GM12878 (cell line): Measurements from ENCODE around the gene DTNA. TPM values are rescaled to one million over a fixed set of nuclear protein-coding genes. Genes with fewer than 3 reads are reported as not detected.

Source experiments
- ATAC-seq: fragments of 200-7000 bp; cut with Tn5 transposase; 3 replicates; pipeline ENCODE4 v1.9.1; 2020; ENCODE audit warnings: mild to moderate bottlenecking, moderate library complexity
- BruUV-seq: library from RNA; stranded (reverse); fragments of 400-500 nt; replicated peaks from 2 replicates; lab custom pipeline; 2021; lab: Mats Ljungman, UMichigan
- CTCF ChIA-PET: fragments of 300-600 bp; sonication (Branson Sonifier 250); formaldehyde crosslinking; extraction: SDS; loops from one replicate; lab custom pipeline; 2021; ENCODE audit warnings: inconsistent platforms; lab: Yijun Ruan, JAX
- POLR2A ChIA-PET: fragments of 350-600 bp; formaldehyde crosslinking; extraction: SDS; loops from one replicate; lab custom pipeline; 2021; ENCODE audit warnings: inconsistent platforms; lab: Charles Lee
- RAD21 ChIA-PET: fragments of 300-600 bp; sonication (Branson Sonifier 250); formaldehyde crosslinking; loops from one replicate; lab custom pipeline; 2023; ENCODE audit warnings: antibody characterized with exemption; ENCODE audit not compliant: unreplicated experiment; lab: Charles Lee
- SMC1A ChIA-PET: fragments of 300-600 bp; sonication (Branson Sonifier 250); formaldehyde crosslinking; loops from one replicate; lab custom pipeline; 2023; ENCODE audit not compliant: unreplicated experiment, uncharacterized antibody; lab: Charles Lee
- DNase-seq: peaks from one replicate; pipeline ENCODE4 v3.0.0-alpha.2; 2011; ENCODE audit warnings: low read depth, low spot score
- FAIRE-seq: peaks from 3 replicates; lab custom pipeline; 2011; peaks lifted over from hg19 to GRCh38; lab: Jason Lieb, UNC
- H2AFZ ChIP-seq: 2 replicates; pipeline ENCODE4 v1.6.0; 2011; ENCODE audit warnings: low read depth, low read length, control low read depth; ENCODE audit not compliant: control insufficient read depth
- H3K27ac ChIP-seq: 2 replicates; pipeline ENCODE4 v1.5.1; 2011; ENCODE audit warnings: control low read depth; ENCODE audit not compliant: control insufficient read depth, insufficient read depth
- H3K27me3 ChIP-seq, 2 experiments: replicated peaks in 1 of 2; 2 replicates each; pipeline versions ENCODE4 v1.6.0 to v1.6.1; 2011; ENCODE audit warnings: low read length in 1 of 2; ENCODE audit not compliant: control insufficient read depth in 2 of 2, insufficient read depth in 2 of 2
- H3K36me3 ChIP-seq, 2 experiments: 2 replicates each; pipeline ENCODE4 v1.5.1; 2011; ENCODE audit warnings: low read length in 1 of 2; ENCODE audit not compliant: control insufficient read depth in 2 of 2, insufficient read depth in 2 of 2
- H3K4me1 ChIP-seq: 2 replicates; pipeline ENCODE4 v1.6.1; 2011; ENCODE audit warnings: mild to moderate bottlenecking, low read length, moderate library complexity, mixed read lengths; ENCODE audit not compliant: control insufficient read depth, insufficient read depth
- H3K4me2 ChIP-seq: 2 replicates; pipeline ENCODE4 v1.6.0; 2011; ENCODE audit warnings: control low read depth; ENCODE audit not compliant: control insufficient read depth, insufficient read depth
- H3K4me3 ChIP-seq: fragments of 200-600 bp; sonication (generic); 2 replicates; pipeline ENCODE4 v1.5.1; 2016
- H3K79me2 ChIP-seq: 2 replicates; pipeline ENCODE4 v1.6.0; 2011; ENCODE audit warnings: low read length; ENCODE audit not compliant: control insufficient read depth, insufficient read depth
- H3K9ac ChIP-seq: 2 replicates; pipeline ENCODE4 v1.8.0; 2011; ENCODE audit warnings: low read length, control low read depth, mixed read lengths; ENCODE audit not compliant: control insufficient read depth, insufficient read depth
- H3K9me3 ChIP-seq: replicated peaks from 3 replicates; pipeline ENCODE4 v1.5.1; 2011; ENCODE audit warnings: mild to moderate bottlenecking, low read length; ENCODE audit not compliant: control insufficient read depth, insufficient read depth
- H4K20me1 ChIP-seq: 2 replicates; pipeline ENCODE4 v1.6.0; 2011; ENCODE audit not compliant: control insufficient read depth, insufficient read depth
- BACH1 ChIP-seq: fragments of 450-650 bp; IDR thresholded peaks from 2 replicates; pipeline ENCODE4 v1.6.1; 2017; ENCODE audit warnings: mild to moderate bottlenecking, borderline replicate concordance
- BRCA1 ChIP-seq: IDR thresholded peaks from 2 replicates; pipeline ENCODE4 v1.6.1; 2011; ENCODE audit warnings: low read depth, low read length, improper control_type of control experiment
- ESRRA ChIP-seq: IDR thresholded peaks from 2 replicates; pipeline ENCODE4 v1.6.1; 2012; ENCODE audit warnings: mild to moderate bottlenecking, low read length, improper control_type of control experiment
- FOXK2 ChIP-seq: fragments of 450-650 bp; IDR thresholded peaks from 2 replicates; pipeline ENCODE4 v1.6.1; 2017; ENCODE audit warnings: mild to moderate bottlenecking, moderate library complexity
- MLLT1 ChIP-seq: fragments of 450-650 bp; IDR thresholded peaks from 2 replicates; pipeline ENCODE4 v1.6.1; 2016; ENCODE audit warnings: mild to moderate bottlenecking
- MTA2 ChIP-seq: fragments of 450-650 bp; IDR thresholded peaks from 2 replicates; pipeline ENCODE4 v1.6.1; 2016; ENCODE audit warnings: low read depth, mild to moderate bottlenecking, moderate library complexity
- MXI1 ChIP-seq: fragments of 150-350 bp; IDR thresholded peaks from 2 replicates; pipeline ENCODE4 v1.6.1; 2011; ENCODE audit warnings: low read depth, mild to moderate bottlenecking, inconsistent platforms, low read length, improper control_type of control experiment
- PAX8 ChIP-seq: fragments of 450-650 bp; IDR thresholded peaks from 2 replicates; pipeline ENCODE4 v1.6.1; 2017; ENCODE audit warnings: mild to moderate bottlenecking, moderate library complexity
- SRF ChIP-seq, 2 experiments: IDR thresholded peaks; 2 replicates each; pipeline ENCODE4 v1.6.1; 2011; ENCODE audit warnings: low read depth in 2 of 2, low read length in 2 of 2, mild to moderate bottlenecking in 1 of 2, moderate library complexity in 1 of 2
- TCF7 ChIP-seq: IDR thresholded peaks from 2 replicates; pipeline ENCODE4 v1.6.1; 2014; ENCODE audit warnings: antibody characterized with exemption, borderline replicate concordance
- YBX1 ChIP-seq: fragments of 450-650 bp; IDR thresholded peaks from 2 replicates; pipeline ENCODE4 v1.6.1; 2016; ENCODE audit warnings: antibody characterized with exemption
- ZNF622 ChIP-seq: fragments of 450-650 bp; IDR thresholded peaks from 2 replicates; pipeline ENCODE4 v1.6.1; 2017; ENCODE audit warnings: mild to moderate bottlenecking, inconsistent platforms
- WGBS: methylation state at CpG from one replicate; pipeline ENCODE4 v1.1.6; 2016; ENCODE audit warnings: low lambda C conversion rate; ENCODE audit not compliant: insufficient replicate concordance, insufficient coverage; ENCODE audit errors: missing lambda C conversion rate; 5-methylcytosine and 5-hydroxymethylcytosine counted together
- in situ Hi-C: fragments of 300-500 bp; cut with MboI; formaldehyde crosslinking; loops from 9 replicates; pipeline ENCODE4 v1.14.3; 2018; ENCODE audit warnings: mixed read lengths
- intact Hi-C: fragments of 100-400 bp; cut with micrococcal nuclease; formaldehyde crosslinking; loops from one replicate; pipeline ENCODE4 v1.14.2; 2022; ENCODE audit not compliant: unreplicated experiment
- polyA plus RNA-seq, 11 experiments: library from polyadenylated mRNA; depleted of rRNA in 4 of 11; unstranded in 6 of 11; stranded (reverse) in 5 of 11; fragments of >200 nt; fragmentation: Nextera tagmentation in 4 of 11; fragmentation: Illumina TruSeq in 1 of 11; extraction: Ambion mirVana in 4 of 11; extraction: Trizol in 1 of 11; gene quantifications; 1 replicate in 1 of 11; 2 replicates in 10 of 11; pipeline versions ENCODE4 v1.2.1 to v1.2.3, GENCODE V29; 2011 to 2016; ENCODE audit warnings: inconsistent platforms in 2 of 11, missing spikeins in 2 of 11, low read depth in 1 of 11
- total RNA-seq, 4 experiments: library from RNA; depleted of rRNA in 3 of 4; stranded (reverse); fragments of >200 nt in 3 of 4; fragmentation: Illumina TruSeq in 1 of 4; extraction: Trizol in 1 of 4; gene quantifications; 2 replicates each; pipeline versions ENCODE4 v1.2.1 to v1.2.3, GENCODE V29; 2013 to 2021
- TF ChIP-seq, protein P1 (sequence below): fragments of 450-650 bp; IDR thresholded peaks from 2 replicates; pipeline ENCODE4 v1.6.1; 2018; ENCODE audit warnings: mild to moderate bottlenecking, low read depth, moderate library complexity; ENCODE audit not compliant: partially characterized antibody

DTNA gene
- total and polyA plus RNA-seq, 10 of the 15 experiments (the other 5 are each of a cell fraction or from before 2014, with no cell fraction given): 0.26 to 8.6 (median 0.53) TPM

- WGBS: 2% methylated on average over 3 of the region's 3 CpGs
- SMC1A ChIA-PET: interaction anchor here (0.6 kb wide), 1 partner anchor 1231 kb away, joined by 3 read pairs; no protein-coding TSS in a partner anchor
- DNase-seq (no peak), ATAC-seq (no peak), FAIRE-seq (no peak)
- BruUV-seq: no TSS peak
- H3K27me3 ChIP-seq: no peaks in the 10 kb centered on the region
- no peak overlapping the region for H2AFZ ChIP-seq
- intact Hi-C loops: no loop called here
- POLR2A ChIA-PET: no interaction called here
- no peak overlapping the region for H3K4me2 ChIP-seq
- no peaks in the 10 kb centered on the region for H3K4me1 ChIP-seq
- H3K27ac ChIP-seq: no peak overlapping the region
- H3K9ac ChIP-seq: no peak overlapping the region
- RAD21 ChIA-PET: no interaction called here
- CTCF ChIA-PET: no interaction called here
- H3K79me2 ChIP-seq: no peaks in the 10 kb centered on the region
- in situ Hi-C loops: no loop called here
- H4K20me1 ChIP-seq: no peaks in the 10 kb centered on the region
- no peaks in the 10 kb centered on the region for H3K36me3 ChIP-seq
- no peak overlapping the region for H3K4me3 ChIP-seq
- H3K9me3 ChIP-seq: no peaks in the 10 kb centered on the region
- TF ChIP-seq, protein P1, sequence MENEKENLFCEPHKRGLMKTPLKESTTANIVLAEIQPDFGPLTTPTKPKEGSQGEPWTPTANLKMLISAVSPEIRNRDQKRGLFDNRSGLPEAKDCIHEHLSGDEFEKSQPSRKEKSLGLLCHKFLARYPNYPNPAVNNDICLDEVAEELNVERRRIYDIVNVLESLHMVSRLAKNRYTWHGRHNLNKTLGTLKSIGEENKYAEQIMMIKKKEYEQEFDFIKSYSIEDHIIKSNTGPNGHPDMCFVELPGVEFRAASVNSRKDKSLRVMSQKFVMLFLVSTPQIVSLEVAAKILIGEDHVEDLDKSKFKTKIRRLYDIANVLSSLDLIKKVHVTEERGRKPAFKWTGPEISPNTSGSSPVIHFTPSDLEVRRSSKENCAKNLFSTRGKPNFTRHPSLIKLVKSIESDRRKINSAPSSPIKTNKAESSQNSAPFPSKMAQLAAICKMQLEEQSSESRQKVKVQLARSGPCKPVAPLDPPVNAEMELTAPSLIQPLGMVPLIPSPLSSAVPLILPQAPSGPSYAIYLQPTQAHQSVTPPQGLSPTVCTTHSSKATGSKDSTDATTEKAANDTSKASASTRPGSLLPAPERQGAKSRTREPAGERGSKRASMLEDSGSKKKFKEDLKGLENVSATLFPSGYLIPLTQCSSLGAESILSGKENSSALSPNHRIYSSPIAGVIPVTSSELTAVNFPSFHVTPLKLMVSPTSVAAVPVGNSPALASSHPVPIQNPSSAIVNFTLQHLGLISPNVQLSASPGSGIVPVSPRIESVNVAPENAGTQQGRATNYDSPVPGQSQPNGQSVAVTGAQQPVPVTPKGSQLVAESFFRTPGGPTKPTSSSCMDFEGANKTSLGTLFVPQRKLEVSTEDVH: no peak
- TF ChIP-seq MLLT1 (no peak), FOXK2 (no peak), TCF7 (no peak), ZNF622 (no peak), YBX1 (no peak), MTA2 (no peak), BACH1 (no peak), ESRRA (no peak), PAX8 (no peak), BRCA1 (no peak), SRF (IDR thresholded peaks at IDR 0.05; ENCODE audit: low read depth in 2 of 2, low read length in 2 of 2) (no peak), MXI1 (no peak)
Observed at GRCh38 chr18:34911661-34912384, 201.7 kb downstream of the DTNA start.
